ENCODE results near the gene IFNG.

Gene IFNG

DNA sequence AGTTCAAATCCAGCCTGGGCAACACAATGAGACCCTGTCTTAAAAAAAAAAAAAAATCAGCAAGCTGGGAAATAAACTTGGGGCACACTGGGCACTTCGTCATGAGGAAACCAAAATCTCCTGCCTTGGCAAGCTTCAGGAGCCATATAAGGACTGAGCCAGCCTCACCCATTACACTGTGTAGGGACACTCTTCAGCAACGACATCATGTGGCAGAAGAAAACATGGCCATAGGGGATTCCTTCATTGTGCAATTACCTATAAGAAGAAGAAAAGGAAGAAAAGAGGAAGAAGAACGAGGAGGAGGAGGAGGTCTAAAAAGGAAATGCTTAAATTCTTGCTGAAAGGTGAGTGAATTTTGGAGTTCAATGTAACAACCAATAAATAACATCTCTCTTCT lies 26.1 kb upstream of the IFNG start:
- Histone ChIP-seq H3K27ac (ENCODE audit: low read depth, low read length, poor library complexity, severe bottlenecking) (no peak overlapping the region), H3K4me1 (ENCODE audit: insufficient read depth, low read length, severe bottlenecking) (peaks cover 7% of the 10 kb centered on the region), H3K9me2 (ENCODE audit: low read depth, low read length) (no peaks in the 10 kb centered on the region), H3K9me3 (ENCODE audit: low read length) (no peaks in the 10 kb centered on the region), H3K36me3 (ENCODE audit: insufficient read depth, low read length) (no peaks in the 10 kb centered on the region), H3F3A (ENCODE audit: insufficient read depth, low read length) (no peaks in the 10 kb centered on the region), H4K20me1 (ENCODE audit: insufficient read depth, low read length) (no peaks in the 10 kb centered on the region), H3K79me2 (ENCODE audit: insufficient read depth, low read length) (no peaks in the 10 kb centered on the region), H2AFZ (ENCODE audit: low read length) (no peak overlapping the region), H3K4me3 (ENCODE audit: low read depth, low read length, poor library complexity, severe bottlenecking) (no peak overlapping the region), H3K9ac (ENCODE audit: low read length) (no peak overlapping the region), H3K27me3 (ENCODE audit: insufficient read depth, low read length) (no peaks in the 10 kb centered on the region), H3K4me2 (ENCODE audit: low read length) (no peak overlapping the region)
- TF ChIP-seq EZH2 (IDR thresholded peaks at IDR 0.05; ENCODE audit: borderline replicate concordance, low read length): no peak
- TF ChIP-seq, protein P1, sequence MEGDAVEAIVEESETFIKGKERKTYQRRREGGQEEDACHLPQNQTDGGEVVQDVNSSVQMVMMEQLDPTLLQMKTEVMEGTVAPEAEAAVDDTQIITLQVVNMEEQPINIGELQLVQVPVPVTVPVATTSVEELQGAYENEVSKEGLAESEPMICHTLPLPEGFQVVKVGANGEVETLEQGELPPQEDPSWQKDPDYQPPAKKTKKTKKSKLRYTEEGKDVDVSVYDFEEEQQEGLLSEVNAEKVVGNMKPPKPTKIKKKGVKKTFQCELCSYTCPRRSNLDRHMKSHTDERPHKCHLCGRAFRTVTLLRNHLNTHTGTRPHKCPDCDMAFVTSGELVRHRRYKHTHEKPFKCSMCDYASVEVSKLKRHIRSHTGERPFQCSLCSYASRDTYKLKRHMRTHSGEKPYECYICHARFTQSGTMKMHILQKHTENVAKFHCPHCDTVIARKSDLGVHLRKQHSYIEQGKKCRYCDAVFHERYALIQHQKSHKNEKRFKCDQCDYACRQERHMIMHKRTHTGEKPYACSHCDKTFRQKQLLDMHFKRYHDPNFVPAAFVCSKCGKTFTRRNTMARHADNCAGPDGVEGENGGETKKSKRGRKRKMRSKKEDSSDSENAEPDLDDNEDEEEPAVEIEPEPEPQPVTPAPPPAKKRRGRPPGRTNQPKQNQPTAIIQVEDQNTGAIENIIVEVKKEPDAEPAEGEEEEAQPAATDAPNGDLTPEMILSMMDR (IDR thresholded peaks at IDR 0.05; ENCODE audit: low read length): no peak

DNA sequence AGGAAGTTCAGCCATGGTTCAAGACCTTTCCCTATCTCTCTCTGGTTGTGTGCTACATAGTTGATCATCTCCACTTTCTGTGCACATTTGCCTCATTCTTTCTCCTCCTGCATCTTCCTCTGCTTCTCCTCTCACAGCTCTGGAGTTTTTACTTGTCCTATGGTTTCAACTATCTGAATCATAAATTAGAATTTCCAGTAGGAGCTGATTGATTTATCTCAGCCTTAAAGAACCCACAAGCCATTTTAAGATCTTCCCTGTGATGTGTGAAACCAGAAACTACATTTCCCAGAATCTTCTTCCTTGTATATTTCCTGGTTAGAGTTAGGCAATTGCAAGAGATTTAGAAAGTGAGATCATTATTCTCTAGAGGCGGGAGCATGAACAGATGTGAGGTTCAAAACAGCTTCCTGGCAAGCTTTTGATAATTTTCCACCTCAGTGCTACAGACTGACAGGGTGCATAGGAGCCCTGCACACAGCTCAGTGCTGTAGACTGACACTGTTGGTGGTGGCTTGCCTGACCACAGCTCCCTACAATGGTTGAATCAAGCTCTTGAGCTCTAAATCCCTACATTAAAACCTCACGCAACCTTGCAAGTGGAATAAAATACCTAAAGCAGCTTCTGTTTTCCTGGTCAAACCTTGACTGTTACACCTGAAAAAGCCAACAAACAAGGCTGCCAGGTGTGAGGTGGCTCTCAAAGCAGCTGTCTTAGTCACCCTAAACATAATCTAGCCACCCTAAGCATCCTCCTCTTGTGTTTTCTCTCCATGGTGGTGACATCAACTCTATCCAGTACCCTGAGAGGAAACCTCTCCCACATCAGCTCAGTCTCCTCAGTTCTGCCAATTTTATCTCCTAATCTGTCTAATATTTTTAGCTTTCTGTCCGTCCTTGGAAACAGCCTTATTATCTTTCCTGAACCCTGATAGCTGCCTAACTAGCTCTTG lies 21.5 kb upstream of the IFNG start:
- TF ChIP-seq, protein P1 (IDR thresholded peaks at IDR 0.05; ENCODE audit: low read length): no peak
- TF ChIP-seq EZH2 (IDR thresholded peaks at IDR 0.05; ENCODE audit: borderline replicate concordance, low read length): no peak
- Histone ChIP-seq H3F3A (ENCODE audit: insufficient read depth, low read length) (no peaks in the 10 kb centered on the region), H4K20me1 (ENCODE audit: insufficient read depth, low read length) (no peaks in the 10 kb centered on the region), H3K9me3 (ENCODE audit: low read length) (no peaks in the 10 kb centered on the region), H3K79me2 (ENCODE audit: insufficient read depth, low read length) (no peaks in the 10 kb centered on the region), H3K27ac (ENCODE audit: low read depth, low read length, poor library complexity, severe bottlenecking) (no peak overlapping the region), H3K4me2 (ENCODE audit: low read length) (no peak overlapping the region), H3K36me3 (ENCODE audit: insufficient read depth, low read length) (no peaks in the 10 kb centered on the region), H3K4me3 (ENCODE audit: low read depth, low read length, poor library complexity, severe bottlenecking) (no peak overlapping the region), H3K4me1 (ENCODE audit: insufficient read depth, low read length, severe bottlenecking) (peaks cover 9% of the 10 kb centered on the region), H2AFZ (ENCODE audit: low read length) (no peak overlapping the region), H3K9ac (ENCODE audit: low read length) (no peak overlapping the region), H3K27me3 (ENCODE audit: insufficient read depth, low read length) (no peaks in the 10 kb centered on the region), H3K9me2 (ENCODE audit: low read depth, low read length) (no peaks in the 10 kb centered on the region)

DNA sequence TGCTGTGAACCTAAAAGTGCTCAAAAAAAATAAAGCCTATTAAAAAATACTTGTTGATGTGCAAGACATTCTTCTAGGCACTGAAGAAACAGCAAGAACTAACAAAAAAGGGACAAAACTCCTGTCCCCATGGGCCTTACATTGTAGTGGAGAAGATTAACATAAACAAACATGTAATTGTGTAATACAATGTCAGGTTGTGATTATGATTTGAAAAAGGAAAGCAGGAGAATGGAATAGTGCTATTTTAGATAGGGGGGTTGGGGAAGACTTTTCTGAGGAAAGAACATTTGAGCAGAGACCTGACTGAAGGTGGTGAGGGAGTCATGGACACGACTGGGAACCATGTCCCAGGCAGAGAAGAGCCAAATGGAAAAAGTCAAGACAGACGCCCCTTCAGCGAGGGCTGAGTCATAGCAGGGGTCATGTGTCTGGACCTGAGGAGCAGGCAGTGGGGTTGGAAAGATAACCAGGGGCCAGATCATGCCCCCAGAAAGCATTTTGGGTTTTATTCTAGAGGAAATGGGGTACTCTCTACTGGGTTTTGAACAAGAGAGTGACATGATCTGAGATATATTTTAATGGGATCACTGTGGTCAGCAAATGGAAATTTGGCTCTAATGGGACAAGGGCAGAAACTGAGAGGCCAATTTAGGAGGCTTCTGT lies 19.4 kb upstream of the IFNG start:
- no peak overlapping the region for H3K4me3 ChIP-seq (ENCODE audit: low read depth, low read length, poor library complexity, severe bottlenecking)
- H2AFZ ChIP-seq (ENCODE audit: low read length): no peak overlapping the region
- no peaks in the 10 kb centered on the region for H3F3A ChIP-seq (ENCODE audit: insufficient read depth, low read length)
- H3K9me3 ChIP-seq (ENCODE audit: low read length): no peaks in the 10 kb centered on the region
- TF ChIP-seq, protein P1 (IDR thresholded peaks at IDR 0.05; ENCODE audit: low read length): no peak
- TF ChIP-seq EZH2 (IDR thresholded peaks at IDR 0.05; ENCODE audit: borderline replicate concordance, low read length): no peak
- H3K9ac ChIP-seq (ENCODE audit: low read length): no peak overlapping the region
- H3K27me3 ChIP-seq (ENCODE audit: insufficient read depth, low read length): no peaks in the 10 kb centered on the region
- no peak overlapping the region for H3K27ac ChIP-seq (ENCODE audit: low read depth, low read length, poor library complexity, severe bottlenecking)
- no peaks in the 10 kb centered on the region for H3K9me2 ChIP-seq (ENCODE audit: low read depth, low read length)
- H3K4me2 ChIP-seq (ENCODE audit: low read length): no peak overlapping the region
- H4K20me1 ChIP-seq (ENCODE audit: insufficient read depth, low read length): no peaks in the 10 kb centered on the region
- H3K36me3 ChIP-seq (ENCODE audit: insufficient read depth, low read length): no peaks in the 10 kb centered on the region
- H3K4me1 ChIP-seq (ENCODE audit: insufficient read depth, low read length, severe bottlenecking): peaks cover 15% of the 10 kb centered on the region
- no peaks in the 10 kb centered on the region for H3K79me2 ChIP-seq (ENCODE audit: insufficient read depth, low read length)
